NCI-H510A treated with DMSO at 0.1 percent for 48 hours (cell line): ENCODE measurements around the gene ASB18.

Experiments used
- DNase-seq: peaks from one replicate; lab custom pipeline; 2025; lab: John Stamatoyannopoulos, UW

The ASB18 gene

GRCh38 chr2:236241181-236242056 lies 22.8 kb downstream of the ASB18 start:
- no peak for DNase-seq

- no peak for DNase-seq
Measured at GRCh38 chr2:236240228-236240990, 23.8 kb downstream of the ASB18 start.

- no peak for DNase-seq
Measured at GRCh38 chr2:236239276-236240065, 24.7 kb downstream of the ASB18 start.

- DNase-seq = no peak
Measured at GRCh38 chr2:236238751-236239150, 25.5 kb downstream of the ASB18 start.

- DNase-seq = no peak
Measured at GRCh38 chr2:236237468-236238190, 26.6 kb downstream of the ASB18 start.

GRCh38 chr2:236236559-236237452 lies 27.4 kb downstream of the ASB18 start:
- DNase-seq = no peak

- DNase-seq = no peak
Measured at GRCh38 chr2:236229186-236229585, 35.0 kb downstream of the ASB18 start.

- no peak for DNase-seq
Measured at GRCh38 chr2:236223675-236224074, 40.5 kb downstream of the ASB18 start.

GRCh38 chr2:236221798-236222197 lies 42.4 kb downstream of the ASB18 start:
- no peak for DNase-seq

GRCh38 chr2:236219411-236219810 lies 44.8 kb downstream of the ASB18 start:
- no peak for DNase-seq

GRCh38 chr2:236217926-236218325 lies 46.3 kb downstream of the ASB18 start:
- DNase-seq = no peak

- DNase-seq = no peak
Measured at GRCh38 chr2:236216711-236217110, 47.5 kb downstream of the ASB18 start.

- peak; percentile 94 for DNase-seq
Measured at GRCh38 chr2:236215761-236216333, 48.4 kb downstream of the ASB18 start.

GRCh38 chr2:236215196-236215595 lies 49.0 kb downstream of the ASB18 start:
- DNase-seq = no peak

- no peak for DNase-seq
Measured at GRCh38 chr2:236214376-236214995, 49.7 kb downstream of the ASB18 start.

GRCh38 chr2:236211296-236211695 lies 52.9 kb downstream of the ASB18 start:
- DNase-seq = no peak

GRCh38 chr2:236210536-236210935 lies 53.7 kb downstream of the ASB18 start:
- peak; percentile 90 for DNase-seq

GRCh38 chr2:236209996-236210395 lies 54.2 kb downstream of the ASB18 start:
- DNase-seq = peak; percentile 62

GRCh38 chr2:236209535-236209934 lies 54.7 kb downstream of the ASB18 start:
- peak; percentile 22 for DNase-seq
